ENCODE data around the gene CNPY1. TPM values are rescaled to one million over a fixed set of nuclear protein-coding genes. Genes with fewer than 3 reads are reported as not detected.

Gene CNPY1
- total RNA-seq, 4 donors from 2014 or later: not detected

DNA sequence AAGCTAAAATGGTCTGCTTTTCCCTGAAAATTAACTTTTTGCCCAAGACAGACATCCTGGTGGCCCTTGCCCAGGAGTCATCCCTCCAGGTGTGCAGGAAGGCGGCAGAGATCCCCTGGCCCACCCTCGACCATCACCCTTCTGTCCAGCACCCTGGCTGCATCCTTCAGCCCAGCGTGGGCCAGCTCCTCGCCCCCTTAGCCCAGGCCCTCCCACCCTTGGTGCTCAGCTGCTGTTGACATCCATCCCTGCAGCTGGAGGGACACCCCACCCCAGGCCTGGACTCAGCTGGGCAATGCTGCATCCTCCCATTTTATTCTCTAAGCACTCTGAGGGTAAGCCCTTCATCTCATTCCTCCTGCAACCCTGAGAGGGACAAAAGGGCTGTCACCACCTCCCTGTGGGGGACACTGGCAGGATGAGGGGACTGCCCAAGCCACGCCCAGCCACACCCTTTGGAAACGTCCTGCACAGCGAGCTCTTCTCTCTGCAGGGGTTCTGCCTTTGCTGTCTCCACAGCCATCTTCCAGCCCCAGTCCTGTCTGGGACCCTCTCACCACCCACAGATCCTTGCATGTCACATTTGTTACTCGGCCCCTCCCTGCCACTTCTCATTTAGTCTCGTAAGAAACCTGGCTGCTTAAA, 57.8 kb downstream of the CNPY1 start:
- DNase-seq: no peak
- Histone ChIP-seq H3K9me3 (no peaks in the 10 kb centered on the region), H3K27me3 (peaks cover 66% of the 10 kb centered on the region), H3K4me1 (peaks cover 0 to 14% (median 8%) of the 10 kb centered on the region in 4 donors), H3K4me3 (no peak overlapping the region), H3K36me3 (no peaks in the 10 kb centered on the region), H3K27ac (no peak overlapping the region)
- in situ Hi-C loops (cut with MboI; ENCODE audit: low pct_ligation_motif_present in 1 of 4, low pct_unique_long_range_greater_than_20kb in 1 of 4, low sequenced_read_pairs in 3 of 4) (no loop called here), intact Hi-C loops (cut with DNase I; ENCODE audit: low total_unique reads) (no loop called here)
- TF ChIP-seq, protein P1, sequence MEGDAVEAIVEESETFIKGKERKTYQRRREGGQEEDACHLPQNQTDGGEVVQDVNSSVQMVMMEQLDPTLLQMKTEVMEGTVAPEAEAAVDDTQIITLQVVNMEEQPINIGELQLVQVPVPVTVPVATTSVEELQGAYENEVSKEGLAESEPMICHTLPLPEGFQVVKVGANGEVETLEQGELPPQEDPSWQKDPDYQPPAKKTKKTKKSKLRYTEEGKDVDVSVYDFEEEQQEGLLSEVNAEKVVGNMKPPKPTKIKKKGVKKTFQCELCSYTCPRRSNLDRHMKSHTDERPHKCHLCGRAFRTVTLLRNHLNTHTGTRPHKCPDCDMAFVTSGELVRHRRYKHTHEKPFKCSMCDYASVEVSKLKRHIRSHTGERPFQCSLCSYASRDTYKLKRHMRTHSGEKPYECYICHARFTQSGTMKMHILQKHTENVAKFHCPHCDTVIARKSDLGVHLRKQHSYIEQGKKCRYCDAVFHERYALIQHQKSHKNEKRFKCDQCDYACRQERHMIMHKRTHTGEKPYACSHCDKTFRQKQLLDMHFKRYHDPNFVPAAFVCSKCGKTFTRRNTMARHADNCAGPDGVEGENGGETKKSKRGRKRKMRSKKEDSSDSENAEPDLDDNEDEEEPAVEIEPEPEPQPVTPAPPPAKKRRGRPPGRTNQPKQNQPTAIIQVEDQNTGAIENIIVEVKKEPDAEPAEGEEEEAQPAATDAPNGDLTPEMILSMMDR (IDR thresholded peaks at IDR 0.05): no peak
- TF ChIP-seq POLR2A (IDR thresholded peaks at IDR 0.05) (no peak), EP300 (IDR thresholded peaks at IDR 0.05; ENCODE audit: low read depth) (no peak), POLR2AphosphoS5 (IDR thresholded peaks at IDR 0.05) (no peak)
- WGBS, 2 donors (ENCODE audit: low coverage in 1 of 2): 16 to 50% methylated on average over 5 to 9 of the region's 9 CpGs

DNA sequence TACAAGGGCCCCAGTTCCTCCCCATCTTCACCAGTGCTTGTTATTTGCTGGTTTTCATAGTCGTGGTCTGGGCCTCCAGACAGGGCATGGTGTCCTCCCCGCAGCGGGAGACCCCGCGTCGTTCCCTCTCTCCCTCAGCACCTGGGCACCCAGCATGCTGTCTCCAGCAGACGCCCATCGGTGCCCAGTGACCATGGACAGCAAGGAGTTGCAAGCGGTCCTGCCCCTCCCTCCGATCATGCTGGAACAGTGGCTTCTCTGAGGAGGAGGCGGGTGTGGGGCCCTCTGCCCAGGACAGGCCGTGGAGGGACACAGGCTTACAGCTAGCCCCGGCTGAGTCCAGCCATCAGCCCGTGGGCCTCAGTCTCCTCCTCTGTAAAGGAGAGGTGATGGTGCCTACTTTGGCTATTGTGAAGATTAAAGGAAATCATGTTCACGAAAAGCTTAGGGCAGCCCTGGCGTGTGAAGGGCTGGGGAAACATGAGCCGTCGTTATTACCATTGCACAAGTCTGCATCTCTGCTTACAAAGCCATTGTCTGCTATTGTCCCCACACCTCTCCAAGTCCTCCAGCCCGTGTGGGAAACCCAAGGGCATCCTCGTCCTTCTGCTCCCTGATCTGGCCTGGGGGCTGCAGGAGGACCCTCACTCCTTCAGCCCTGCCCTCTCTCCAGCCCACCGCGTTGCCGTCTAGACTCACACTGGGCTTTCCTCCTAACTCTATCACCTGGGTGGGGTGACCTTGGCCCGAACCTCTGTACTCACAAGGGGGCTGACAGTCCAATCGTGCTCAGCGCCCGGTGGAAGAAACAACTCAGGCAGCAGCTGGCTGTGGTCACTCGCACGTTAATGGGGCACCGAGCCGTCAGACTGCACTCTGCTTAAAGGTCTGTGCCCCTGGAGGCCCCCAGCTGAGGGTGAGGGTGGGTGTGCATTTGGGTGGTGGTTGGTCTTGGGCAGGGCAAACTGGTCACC, 58.6 kb downstream of the CNPY1 start:
- 40 to 81% methylated on average over 1 to 31 of the region's 31 CpGs for WGBS, 2 donors (ENCODE audit: low coverage in 1 of 2)
- H3K9me3 ChIP-seq: no peaks in the 10 kb centered on the region
- TF ChIP-seq, protein P1 (IDR thresholded peaks at IDR 0.05): no peak
- TF ChIP-seq POLR2A (IDR thresholded peaks at IDR 0.05): no peak
- no peak for TF ChIP-seq EP300 (IDR thresholded peaks at IDR 0.05; ENCODE audit: low read depth)
- no peak for TF ChIP-seq POLR2AphosphoS5 (IDR thresholded peaks at IDR 0.05)
- no peak overlapping the region for H3K27ac ChIP-seq
- no peak for DNase-seq
- H3K4me3 ChIP-seq: no peak overlapping the region
- no peaks in the 10 kb centered on the region for H3K36me3 ChIP-seq
- intact Hi-C loops (cut with DNase I; ENCODE audit: low total_unique reads) (no loop called here), in situ Hi-C loops (cut with MboI; ENCODE audit: low pct_ligation_motif_present in 1 of 4, low pct_unique_long_range_greater_than_20kb in 1 of 4, low sequenced_read_pairs in 3 of 4) (no loop called here)
- H3K4me1 ChIP-seq: peaks cover 0 to 14% (median 8%) of the 10 kb centered on the region in 4 donors
- H3K27me3 ChIP-seq: peaks cover 66% of the 10 kb centered on the region

DNA sequence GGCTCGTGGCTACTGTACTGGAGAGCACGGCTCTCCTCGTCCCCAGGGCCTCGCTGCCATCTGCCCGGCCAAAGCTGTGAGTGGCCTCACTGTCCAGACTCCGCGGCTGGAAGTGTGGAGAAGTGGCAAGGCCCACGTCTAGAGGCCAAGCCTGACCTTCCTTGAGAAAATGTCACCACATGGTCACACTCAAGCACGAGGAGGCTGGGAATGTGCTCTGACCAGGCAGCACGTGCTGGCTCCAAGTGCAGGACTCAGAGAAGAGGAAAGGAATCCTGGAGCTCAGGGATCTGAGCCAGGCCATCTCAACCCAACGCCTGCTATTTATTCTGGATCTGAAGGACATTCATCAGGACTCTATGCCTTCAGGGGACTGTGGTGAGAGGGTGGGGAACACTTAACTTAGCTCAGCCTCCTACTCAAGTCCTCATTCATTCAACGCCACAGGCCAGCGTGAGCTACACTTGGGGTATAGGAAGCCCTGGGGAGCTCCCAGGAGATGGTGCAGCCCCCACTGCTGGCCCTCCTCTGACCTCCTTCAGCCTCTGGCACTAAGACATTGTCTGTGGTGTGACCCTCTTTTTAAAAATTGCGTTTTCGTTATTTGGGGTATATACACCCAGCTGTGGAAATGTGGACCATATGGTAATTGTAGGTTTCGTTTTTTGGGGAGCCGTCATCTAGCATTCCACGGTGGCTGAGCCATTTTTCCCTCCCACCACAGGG, 59.4 kb downstream of the CNPY1 start:
- in situ Hi-C loops (cut with MboI; ENCODE audit: low pct_ligation_motif_present in 1 of 4, low pct_unique_long_range_greater_than_20kb in 1 of 4, low sequenced_read_pairs in 3 of 4) (no loop called here), intact Hi-C loops (cut with DNase I; ENCODE audit: low total_unique reads) (no loop called here)
- no peak for TF ChIP-seq POLR2A (IDR thresholded peaks at IDR 0.05)
- TF ChIP-seq POLR2AphosphoS5 (IDR thresholded peaks at IDR 0.05): no peak
- no peak for TF ChIP-seq EP300 (IDR thresholded peaks at IDR 0.05; ENCODE audit: low read depth)
- TF ChIP-seq, protein P1 (IDR thresholded peaks at IDR 0.05): no peak
- Histone ChIP-seq H3K27me3 (peaks cover 61% of the 10 kb centered on the region), H3K4me1 (peaks cover 0 to 14% (median 8%) of the 10 kb centered on the region in 4 donors), H3K36me3 (no peaks in the 10 kb centered on the region), H3K4me3 (no peak overlapping the region), H3K9me3 (no peaks in the 10 kb centered on the region), H3K27ac (no peak overlapping the region)
- WGBS, 2 donors (ENCODE audit: low coverage in 1 of 2): 81 to 94% methylated on average over 11 to 18 of the region's 18 CpGs
- DNase-seq: no peak
